OCI-LY7 (cell line): ENCODE measurements around the gene SYNJ1. TPM values are rescaled to one million over a fixed set of nuclear protein-coding genes. Genes with fewer than 3 reads are reported as not detected.

Source experiments
- BruUV-seq: library from RNA; stranded (reverse); fragments of 400-500 nt; replicated peaks from 2 replicates; lab custom pipeline; 2021; lab: Mats Ljungman, UMichigan
- CTCF ChIA-PET: fragments of 300-600 bp; sonication (Branson Sonifier 250); formaldehyde crosslinking; loops from one replicate; lab custom pipeline; 2022; ENCODE audit warnings: antibody characterized with exemption; ENCODE audit not compliant: unreplicated experiment; lab: Charles Lee
- POLR2A ChIA-PET: fragments of 300-600 bp; sonication (Branson Sonifier 250); formaldehyde crosslinking; loops from one replicate; lab custom pipeline; 2022; ENCODE audit warnings: antibody characterized with exemption; lab: Charles Lee
- DNase-seq: peaks from one replicate; pipeline ENCODE4 v3.0.0-alpha.2; 2015; ENCODE audit warnings: low spot score
- H2AFZ ChIP-seq: fragments of 200-600 bp; sonication (generic), shearing (Covaris generic); 2 replicates; pipeline ENCODE4 v1.6.1; 2014; ENCODE audit warnings: mild to moderate bottlenecking, antibody characterized with exemption, low read length, moderate library complexity
- H3K27ac ChIP-seq: fragments of 200-600 bp; sonication (generic); 2 replicates; pipeline ENCODE4 v1.5.1; 2014; ENCODE audit warnings: mixed run types, low read depth, mild to moderate bottlenecking, moderate library complexity, low read length, inconsistent platforms; ENCODE audit not compliant: poor library complexity, severe bottlenecking
- H3K36me3 ChIP-seq: fragments of 200-600 bp; sonication (generic); 2 replicates; pipeline ENCODE4 v1.6.1; 2014; ENCODE audit warnings: mild to moderate bottlenecking, antibody characterized with exemption, low read length, moderate library complexity, mixed read lengths; ENCODE audit not compliant: insufficient read depth
- H3K4me1 ChIP-seq: fragments of 200-600 bp; sonication (generic); 2 replicates; pipeline ENCODE4 v1.5.1; 2014; ENCODE audit warnings: mild to moderate bottlenecking, low read length; ENCODE audit not compliant: insufficient read depth, poor library complexity, severe bottlenecking
- H3K4me2 ChIP-seq: fragments of 200-600 bp; sonication (generic); 2 replicates; pipeline ENCODE4 v1.6.1; 2014; ENCODE audit warnings: mild to moderate bottlenecking, low read length
- H3K4me3 ChIP-seq: fragments of 200-600 bp; sonication (generic); 2 replicates; pipeline ENCODE4 v1.5.1; 2014; ENCODE audit warnings: mild to moderate bottlenecking, low read depth, low read length; ENCODE audit not compliant: poor library complexity, severe bottlenecking
- H3K79me2 ChIP-seq: fragments of 200-600 bp; sonication (generic); 2 replicates; pipeline ENCODE4 v1.6.1; 2016; ENCODE audit warnings: low read depth, mild to moderate bottlenecking, low read length, moderate library complexity, mixed read lengths; ENCODE audit not compliant: insufficient read depth
- H3K9me2 ChIP-seq: fragments of 200-600 bp; sonication (generic); 2 replicates; pipeline ENCODE4 v1.6.1; 2016; ENCODE audit warnings: mild to moderate bottlenecking, low read length, mixed read lengths; ENCODE audit not compliant: insufficient read depth
- H3K9me3 ChIP-seq: fragments of 200-600 bp; sonication (generic); 2 replicates; pipeline ENCODE4 v1.6.1; 2014; ENCODE audit warnings: mild to moderate bottlenecking, mixed run types, low read length, mixed read lengths
- H4K20me1 ChIP-seq: fragments of 200-600 bp; sonication (generic); 2 replicates; pipeline ENCODE4 v1.6.1; 2014; ENCODE audit warnings: mild to moderate bottlenecking, antibody characterized with exemption, low read length, moderate library complexity, mixed read lengths; ENCODE audit not compliant: insufficient read depth
- EZH2phosphoT487 ChIP-seq: fragments of 200-600 bp; sonication (generic); IDR thresholded peaks from 2 replicates; pipeline ENCODE4 v1.6.1; 2018; ENCODE audit warnings: low read depth, borderline replicate concordance, mild to moderate bottlenecking, mixed run types, antibody characterized with exemption, low read length, moderate library complexity, mixed read lengths
- intact Hi-C: fragments of 100-400 bp; cut with micrococcal nuclease; formaldehyde crosslinking; loops from one replicate; pipeline ENCODE4 v1.10.0; 2022; ENCODE audit not compliant: unreplicated experiment
- total RNA-seq, 2 experiments: library from RNA; depleted of rRNA in 1 of 2; stranded (reverse); fragments of >200 nt in 1 of 2; shearing (Covaris generic) in 1 of 2; gene quantifications; 2 replicates each; pipeline ENCODE4 v1.2.3, GENCODE V29; 2014 to 2022
- TF ChIP-seq, protein P1 (sequence below): fragments of 200-600 bp; sonication (generic); conservative IDR thresholded peaks from 2 replicates; pipeline ENCODE4 v1.5.1; 2014; ENCODE audit warnings: mild to moderate bottlenecking, antibody characterized with exemption, low read length, moderate library complexity, mixed read lengths

SYNJ1 gene
- total RNA-seq, 2 experiments from 2014 or later, result 3.8 to 8.0 TPM

DNA sequence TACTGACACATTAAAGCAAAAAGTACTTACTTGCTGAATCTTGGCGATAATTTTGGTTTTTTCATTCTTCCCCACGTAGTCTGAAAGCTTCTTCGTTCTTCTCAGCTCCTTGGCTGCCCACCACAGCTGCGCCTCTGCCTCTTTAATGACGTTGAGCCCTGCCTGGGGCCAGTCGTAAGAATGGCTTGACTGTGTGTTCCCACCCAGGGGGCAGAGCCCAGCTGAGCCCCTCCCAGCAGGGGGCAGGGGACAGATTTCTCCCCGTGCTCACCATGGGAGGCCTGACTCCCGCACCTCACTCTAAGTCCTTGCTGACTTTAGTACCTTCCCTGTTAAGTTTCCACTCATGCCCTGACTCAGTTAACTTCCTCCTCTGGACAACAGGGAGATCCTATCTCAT is 124.7 kb downstream of the SYNJ1 start:
- Histone ChIP-seq H3K4me2 (no peak overlapping the region), H3K4me3 (no peak overlapping the region), H4K20me1 (no peaks in the 10 kb centered on the region; the same call in 1 of the 2 replicates), H3K79me2 (no peaks in the 10 kb centered on the region), H3K9me3 (no peaks in the 10 kb centered on the region), H3K4me1 (peaks cover 11% of the 10 kb centered on the region), H3K36me3 (peaks cover 94% of the 10 kb centered on the region), H2AFZ (no peak overlapping the region), H3K27ac (no peak overlapping the region), H3K9me2 (no peaks in the 10 kb centered on the region)
- no TSS peak for BruUV-seq
- intact Hi-C loops, result loop anchor here (10.0 kb wide), 1 partner anchor 818 kb away; no protein-coding TSS in a partner anchor
- TF ChIP-seq, protein P1, sequence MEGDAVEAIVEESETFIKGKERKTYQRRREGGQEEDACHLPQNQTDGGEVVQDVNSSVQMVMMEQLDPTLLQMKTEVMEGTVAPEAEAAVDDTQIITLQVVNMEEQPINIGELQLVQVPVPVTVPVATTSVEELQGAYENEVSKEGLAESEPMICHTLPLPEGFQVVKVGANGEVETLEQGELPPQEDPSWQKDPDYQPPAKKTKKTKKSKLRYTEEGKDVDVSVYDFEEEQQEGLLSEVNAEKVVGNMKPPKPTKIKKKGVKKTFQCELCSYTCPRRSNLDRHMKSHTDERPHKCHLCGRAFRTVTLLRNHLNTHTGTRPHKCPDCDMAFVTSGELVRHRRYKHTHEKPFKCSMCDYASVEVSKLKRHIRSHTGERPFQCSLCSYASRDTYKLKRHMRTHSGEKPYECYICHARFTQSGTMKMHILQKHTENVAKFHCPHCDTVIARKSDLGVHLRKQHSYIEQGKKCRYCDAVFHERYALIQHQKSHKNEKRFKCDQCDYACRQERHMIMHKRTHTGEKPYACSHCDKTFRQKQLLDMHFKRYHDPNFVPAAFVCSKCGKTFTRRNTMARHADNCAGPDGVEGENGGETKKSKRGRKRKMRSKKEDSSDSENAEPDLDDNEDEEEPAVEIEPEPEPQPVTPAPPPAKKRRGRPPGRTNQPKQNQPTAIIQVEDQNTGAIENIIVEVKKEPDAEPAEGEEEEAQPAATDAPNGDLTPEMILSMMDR, result no peak
- no peak for TF ChIP-seq EZH2phosphoT487
- ChIA-PET CTCF (no interaction called here), POLR2A (interaction anchor here (1.0 kb wide), 1 partner anchor 9 kb away, joined by 3 read pairs; the partner anchor contains the start of gene CFAP298)
- no peak for DNase-seq

DNA sequence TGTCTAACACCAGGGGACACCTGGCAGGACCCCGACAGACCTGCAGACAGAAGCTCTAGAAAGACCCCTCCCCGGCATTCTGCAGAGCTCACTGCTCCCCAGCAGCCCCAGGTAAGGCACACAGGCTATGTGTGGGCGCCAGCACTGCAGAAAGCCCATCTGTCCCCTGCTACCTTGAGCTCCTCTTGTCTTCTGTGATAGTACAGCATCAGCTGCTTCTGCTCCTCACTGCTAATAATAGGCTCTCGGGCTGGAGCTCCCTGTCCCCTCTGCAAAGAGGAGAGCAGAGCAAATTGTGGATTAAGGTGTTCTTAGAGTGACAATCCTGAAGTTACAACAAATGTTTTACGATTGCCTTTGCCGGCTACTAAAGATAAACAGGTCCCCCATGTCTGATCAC is 125.7 kb downstream of the SYNJ1 start:
- H3K9me3 ChIP-seq, result no peaks in the 10 kb centered on the region
- no peaks in the 10 kb centered on the region; the same call in 1 of the 2 replicates for H4K20me1 ChIP-seq
- TF ChIP-seq, protein P1, result no peak
- no peak for TF ChIP-seq EZH2phosphoT487
- no peaks in the 10 kb centered on the region for H3K9me2 ChIP-seq
- H3K4me2 ChIP-seq, result no peak overlapping the region
- H2AFZ ChIP-seq, result no peak overlapping the region
- no TSS peak for BruUV-seq
- H3K4me3 ChIP-seq, result no peak overlapping the region
- H3K4me1 ChIP-seq, result peaks cover 11% of the 10 kb centered on the region
- DNase-seq, result no peak
- H3K36me3 ChIP-seq, result peaks cover 93% of the 10 kb centered on the region
- ChIA-PET POLR2A (interaction anchor here (0.6 kb wide), 2 partner anchors 26 to 243 kb away, joined by 3 to 4 read pairs; no protein-coding TSS in a partner anchor), CTCF (no interaction called here)
- H3K27ac ChIP-seq, result no peak overlapping the region
- intact Hi-C loops, result loop anchor here (10.0 kb wide), 1 partner anchor 817 kb away; no protein-coding TSS in a partner anchor
- no peaks in the 10 kb centered on the region for H3K79me2 ChIP-seq

DNA sequence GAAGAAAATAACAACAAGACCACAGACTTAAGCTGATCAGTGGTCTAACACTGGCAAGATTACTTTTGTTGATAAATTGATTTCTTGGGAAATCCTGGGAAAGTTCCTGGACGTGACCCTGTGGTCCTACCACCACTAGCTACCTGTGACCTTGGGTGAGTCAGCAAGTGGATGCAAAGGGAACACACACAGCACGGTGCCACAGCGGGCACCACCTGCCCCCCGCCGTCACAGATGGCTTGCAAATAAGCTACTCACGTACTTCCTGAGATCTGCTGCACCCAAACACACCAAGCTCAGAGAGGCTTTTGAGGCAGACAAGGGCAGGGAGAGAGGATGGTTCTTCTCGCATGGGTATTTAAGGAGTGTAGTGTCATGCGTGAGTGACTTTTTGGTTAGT is 128.3 kb downstream of the SYNJ1 start:
- intact Hi-C loops, result no loop called here
- Histone ChIP-seq H3K4me1 (peaks cover 11% of the 10 kb centered on the region), H3K79me2 (no peaks in the 10 kb centered on the region), H3K4me3 (no peak overlapping the region), H3K27ac (peak overlapping the region; percentile 12), H3K9me3 (no peaks in the 10 kb centered on the region), H3K36me3 (peaks cover 71% of the 10 kb centered on the region), H3K4me2 (peak overlapping the region; percentile 20; the same call in 1 of the 2 replicates), H4K20me1 (no peaks in the 10 kb centered on the region; the same call in 1 of the 2 replicates), H3K9me2 (no peaks in the 10 kb centered on the region), H2AFZ (no peak overlapping the region)
- no TSS peak for BruUV-seq
- DNase-seq, result peak; percentile 40
- ChIA-PET CTCF (no interaction called here), POLR2A (interaction anchor here (1.2 to 1.4 kb wide), 2 partner anchors 9 to 13 kb away, joined by 3 read pairs; no protein-coding TSS in a partner anchor)
- TF ChIP-seq, protein P1, result no peak
- TF ChIP-seq EZH2phosphoT487, result no peak
